Stimulated activated CD4-positive, alpha-beta T cell treated with anti-CD3 and anti-CD28 coated beads, Interleukin-2, amount 100 ng/mL, for 48 hours (primary cell): ENCODE measurements around the gene TMEM52.

Experiments used
- DNase-seq, 2 donors: peaks; one replicate each; pipeline ENCODE4 v3.0.0-alpha.2; 2020

Gene TMEM52

GRCh38 chr1:1914101-1914970 is 4.7 kb downstream of the TMEM52 start:
- no peak for DNase-seq

- DNase-seq, result no peak
These were observed 7.6 kb downstream of the TMEM52 start for GRCh38 chr1:1911350-1912041.

DNA sequence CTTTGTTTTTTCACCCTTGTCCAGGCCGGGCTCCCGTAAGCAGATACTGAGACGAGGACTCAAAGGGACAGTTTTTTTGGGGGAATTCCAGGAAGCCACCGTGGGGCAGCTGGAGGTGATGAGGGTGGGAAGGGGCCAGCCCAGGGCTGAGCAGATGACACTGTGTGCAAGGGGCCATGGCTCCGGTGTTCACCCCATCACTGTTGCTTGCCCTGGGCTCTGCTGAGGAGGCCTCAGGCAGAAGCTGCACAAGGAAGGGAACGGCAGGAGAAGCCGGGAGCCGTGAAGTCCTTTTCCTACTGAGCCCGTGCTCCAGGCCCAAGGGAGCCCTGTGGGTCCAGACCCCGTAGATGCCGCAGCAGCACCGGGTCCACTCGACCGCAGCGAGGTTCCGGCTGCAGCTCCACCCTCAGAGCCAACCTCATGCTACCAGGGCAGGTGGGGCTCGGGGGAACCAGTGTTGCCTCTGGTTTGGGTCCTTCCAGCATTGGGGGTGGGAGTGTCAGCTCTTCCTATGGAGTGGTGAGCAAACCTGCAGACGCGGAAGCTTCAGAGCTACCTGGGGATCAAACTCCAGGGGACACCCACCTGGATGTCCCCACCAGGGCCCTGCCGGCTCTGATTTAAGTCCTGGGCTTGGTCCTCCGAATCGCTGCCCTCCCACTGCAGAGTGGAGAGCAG is 8.3 kb downstream of the TMEM52 start:
- DNase-seq, result no peak

DNA sequence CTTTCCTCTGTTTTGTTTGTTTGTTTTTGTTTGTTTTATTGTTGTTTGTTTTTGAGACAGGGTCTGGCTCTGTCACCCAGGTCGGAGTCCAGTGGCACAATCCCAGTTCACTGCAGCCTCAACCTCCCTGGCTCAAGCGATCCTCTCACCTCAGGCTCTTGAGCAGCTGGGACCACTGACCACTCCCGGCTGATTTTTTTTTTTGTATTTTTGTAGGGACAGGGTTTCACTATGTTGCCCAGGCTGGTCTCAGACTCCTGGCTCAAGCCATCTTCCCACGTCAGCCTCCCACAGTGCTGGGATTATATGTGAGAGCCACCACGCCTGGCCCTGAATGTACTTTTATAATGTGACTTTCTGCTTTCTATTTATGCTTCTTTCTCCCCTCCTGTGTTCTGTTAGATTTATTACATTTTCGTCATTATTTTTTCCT is 9.0 kb downstream of the TMEM52 start:
- no peak for DNase-seq

DNA sequence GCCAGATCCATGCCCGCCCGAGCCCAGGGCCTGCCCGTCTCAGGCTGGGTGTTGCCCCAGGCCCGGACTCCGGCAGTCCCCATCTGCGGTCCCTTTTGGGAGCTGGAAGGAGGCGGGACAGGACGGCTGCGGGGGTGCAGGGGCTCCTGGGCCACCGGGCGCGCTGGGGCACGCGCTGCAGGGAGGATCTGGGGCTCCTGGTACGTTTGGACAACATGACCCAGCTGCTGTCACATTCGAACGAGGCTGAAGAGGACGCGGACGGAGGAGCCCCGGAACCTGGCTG is 10.6 kb downstream of the TMEM52 start:
- DNase-seq, result peak in 1 of 2 donors; percentile 37

- DNase-seq, result no peak
These were observed 11.9 kb downstream of the TMEM52 start for GRCh38 chr1:1907098-1907736.

DNA sequence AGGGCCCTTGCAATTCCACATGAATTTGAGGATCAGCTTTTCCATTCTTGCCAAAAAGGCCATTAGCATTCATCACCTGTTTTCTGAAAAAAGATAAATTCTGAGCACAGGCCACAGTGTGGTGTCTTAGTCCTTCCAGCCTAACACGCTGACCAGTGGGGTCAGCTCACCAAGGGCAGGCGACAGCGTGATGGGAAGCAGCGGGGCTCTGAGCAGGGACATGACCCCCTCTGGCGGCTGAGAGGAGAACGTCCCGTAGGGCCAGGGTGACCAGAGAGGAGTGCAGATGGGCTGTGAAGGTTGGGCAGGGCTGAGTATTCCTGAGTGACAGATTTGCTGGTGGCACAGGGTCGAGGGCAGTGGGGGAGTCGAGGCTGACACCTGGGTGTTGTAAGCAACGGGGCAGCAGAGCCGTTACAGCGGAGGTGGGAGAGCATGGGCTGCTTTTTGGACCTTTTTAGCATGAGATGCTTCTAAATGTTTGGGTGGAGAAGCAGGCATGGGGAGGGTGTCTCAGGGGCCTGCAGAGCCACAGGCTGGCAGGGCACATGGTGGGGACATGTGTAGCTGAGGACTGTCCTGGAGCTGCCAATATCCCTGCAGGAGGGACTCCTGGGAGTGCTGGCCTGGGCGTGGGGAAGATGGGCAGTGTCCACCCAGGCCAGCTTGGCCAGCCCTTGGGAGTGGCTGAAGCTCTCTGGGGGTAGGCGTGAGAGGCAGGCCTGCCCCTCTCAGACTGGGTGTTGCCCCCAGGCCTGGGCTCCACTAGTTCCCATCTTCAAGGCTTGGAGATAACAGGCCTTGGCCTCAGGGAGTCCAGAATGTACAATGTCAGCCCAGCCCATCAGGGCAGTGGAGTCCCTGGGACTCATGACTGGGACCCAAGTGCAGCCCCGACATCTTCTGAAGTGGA is 12.6 kb downstream of the TMEM52 start:
- peak; percentile 57 to 72 for DNase-seq

GRCh38 chr1:1903224-1903623 is 15.9 kb downstream of the TMEM52 start:
- no peak for DNase-seq

DNA sequence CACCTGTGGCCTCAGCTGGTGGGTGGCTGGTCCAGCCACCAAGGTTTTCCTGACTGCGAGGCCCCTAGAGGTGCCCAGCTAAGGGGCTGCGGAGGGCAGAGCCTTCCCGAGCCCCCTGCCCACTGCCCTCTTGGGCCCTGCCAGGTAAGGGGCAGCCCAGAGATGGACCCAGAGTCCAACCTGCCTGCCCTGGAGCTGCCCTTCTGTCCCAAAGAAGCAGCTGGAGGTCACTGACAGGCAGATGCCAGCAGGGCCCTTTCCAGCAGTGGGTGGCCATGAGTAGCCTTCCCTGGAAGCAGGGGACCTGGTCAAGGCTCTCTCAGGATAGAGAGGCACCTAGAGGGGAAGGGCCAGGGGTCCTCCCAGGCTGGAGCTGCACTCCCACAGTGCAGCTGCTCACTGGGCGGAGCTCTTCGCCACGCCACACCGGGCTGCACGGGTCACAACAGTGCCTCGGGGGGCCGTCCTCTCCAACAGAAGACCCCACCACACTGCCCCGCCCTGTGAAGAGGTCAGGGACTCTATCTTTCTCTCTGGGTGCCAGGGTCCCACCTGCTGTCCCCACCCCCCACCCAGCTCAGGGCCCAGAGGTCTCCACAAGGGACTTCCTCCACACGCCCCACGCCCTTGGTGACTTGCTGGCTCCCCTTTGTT is 17.3 kb downstream of the TMEM52 start:
- DNase-seq, result no peak

DNA sequence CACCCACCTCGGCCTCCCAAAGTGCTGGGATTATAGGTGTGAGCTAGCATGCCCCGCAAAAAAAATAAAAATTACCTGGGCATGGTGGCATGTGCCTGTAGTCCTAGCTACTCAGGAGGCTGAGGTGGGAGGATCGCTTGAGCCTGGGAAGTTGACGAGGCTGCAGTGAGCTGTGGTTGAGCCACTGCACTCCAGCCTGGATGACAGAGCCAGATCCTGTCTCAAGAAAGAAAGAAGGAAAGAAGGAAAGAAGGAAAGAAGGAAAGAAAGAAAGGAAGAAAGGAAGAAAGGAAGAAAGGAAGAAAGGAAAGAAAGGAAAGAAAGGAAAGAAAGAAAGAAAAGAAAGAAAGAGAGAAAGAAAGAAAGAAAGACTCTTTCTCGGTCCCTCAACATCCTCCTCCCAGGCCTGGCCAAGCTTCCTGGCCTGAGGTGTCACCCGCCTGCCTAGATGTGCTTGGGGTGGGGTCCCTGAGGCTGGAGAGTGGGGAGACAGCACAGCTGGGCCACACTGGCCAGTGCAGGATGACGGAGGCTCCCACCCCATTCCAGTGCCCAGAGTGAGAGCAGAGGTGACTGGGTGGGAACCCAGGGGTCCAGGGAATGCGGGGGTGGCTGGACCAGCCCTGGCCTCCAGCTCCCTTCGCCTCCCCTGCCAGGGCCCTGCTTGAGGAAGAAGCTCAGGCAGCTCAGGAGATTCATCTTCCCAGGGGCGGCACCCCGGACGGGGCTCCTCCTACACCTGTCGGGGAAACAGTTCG is 18.0 kb downstream of the TMEM52 start:
- no peak for DNase-seq

- no peak for DNase-seq
These were observed 19.1 kb downstream of the TMEM52 start for GRCh38 chr1:1899967-1900327.

GRCh38 chr1:1899266-1899966 is 19.7 kb downstream of the TMEM52 start:
- DNase-seq, result no peak

- no peak for DNase-seq
These were observed 20.7 kb downstream of the TMEM52 start for GRCh38 chr1:1898246-1898933.

DNA sequence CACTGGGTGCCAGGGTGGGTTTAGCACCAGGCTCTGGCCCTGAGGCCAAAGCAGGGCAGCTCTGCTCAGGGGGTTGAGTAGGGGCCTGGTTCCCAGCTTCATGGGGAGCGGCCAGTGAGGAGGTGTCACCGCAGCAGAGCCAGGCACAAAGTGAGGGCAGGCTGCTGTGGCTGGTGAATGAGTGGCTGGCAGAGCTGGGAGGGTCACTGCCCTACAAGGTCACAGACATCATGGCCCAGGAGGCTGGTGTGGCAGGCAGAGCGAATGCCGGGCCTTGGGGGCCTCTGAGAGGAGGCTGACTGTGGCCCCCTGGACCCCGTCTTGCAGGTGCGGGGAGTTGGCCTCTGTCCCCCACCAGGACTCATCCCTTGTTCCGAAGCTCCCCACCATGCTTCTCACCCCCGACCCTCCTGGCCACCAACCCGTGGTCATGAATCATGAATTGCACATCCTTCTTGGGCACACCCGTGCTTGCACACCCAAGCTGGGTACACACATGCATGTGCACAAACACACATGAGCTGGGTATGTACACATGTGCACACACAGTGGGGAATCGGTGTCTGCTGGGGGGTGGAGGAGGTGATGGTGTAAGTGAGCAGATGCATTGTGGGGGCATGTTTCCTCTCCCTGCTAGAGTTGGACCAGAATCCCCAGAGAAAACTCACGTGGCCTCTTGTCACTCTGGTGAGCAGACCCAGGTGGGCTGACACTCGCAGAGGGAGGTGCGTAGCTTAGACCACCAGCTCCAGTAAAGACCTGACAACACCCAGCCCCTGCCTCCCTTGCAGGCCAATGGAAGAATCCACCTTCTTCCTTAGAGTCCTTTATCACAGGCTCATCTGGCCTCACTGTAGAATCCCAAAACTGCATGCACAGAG is 23.4 kb downstream of the TMEM52 start:
- DNase-seq, result no peak

GRCh38 chr1:1895060-1895418 is 24.0 kb downstream of the TMEM52 start:
- DNase-seq, result no peak

DNA sequence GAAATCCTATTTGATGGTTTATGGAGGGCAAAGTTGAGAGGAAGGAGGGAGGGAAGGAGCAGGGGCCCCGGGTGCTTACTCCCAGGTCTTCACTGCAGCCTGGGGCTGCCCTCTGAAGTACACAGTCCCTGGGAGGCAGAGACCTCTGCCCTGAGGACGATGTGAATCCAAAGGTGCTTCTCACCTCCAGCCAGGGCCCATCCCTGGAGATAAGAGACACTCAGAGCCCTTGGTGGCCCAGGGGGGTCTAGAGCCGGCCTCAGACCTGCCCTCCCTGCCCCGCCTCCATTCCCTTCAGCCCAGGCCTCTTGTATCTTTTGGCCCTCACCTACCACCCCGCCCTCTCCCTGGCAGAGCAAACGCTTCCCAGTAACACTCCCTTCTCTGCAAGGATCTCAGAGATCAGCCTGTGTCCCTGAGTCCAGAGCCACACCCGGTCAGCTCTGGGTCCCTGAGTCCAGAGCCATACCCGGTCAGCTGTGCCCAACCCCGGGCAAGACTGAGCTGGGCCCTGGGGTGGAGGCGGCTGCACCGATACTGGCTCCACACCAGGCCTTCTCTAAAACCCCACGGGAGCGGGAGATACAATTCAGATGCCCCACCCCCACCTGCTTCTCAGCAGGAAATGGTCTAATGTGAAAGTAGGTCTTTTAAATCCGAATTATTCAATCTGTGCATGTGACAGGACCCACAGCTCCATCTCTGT is 24.6 kb downstream of the TMEM52 start:
- DNase-seq, result no peak

- DNase-seq, result no peak
These were observed 25.1 kb downstream of the TMEM52 start for GRCh38 chr1:1893997-1894353.

DNA sequence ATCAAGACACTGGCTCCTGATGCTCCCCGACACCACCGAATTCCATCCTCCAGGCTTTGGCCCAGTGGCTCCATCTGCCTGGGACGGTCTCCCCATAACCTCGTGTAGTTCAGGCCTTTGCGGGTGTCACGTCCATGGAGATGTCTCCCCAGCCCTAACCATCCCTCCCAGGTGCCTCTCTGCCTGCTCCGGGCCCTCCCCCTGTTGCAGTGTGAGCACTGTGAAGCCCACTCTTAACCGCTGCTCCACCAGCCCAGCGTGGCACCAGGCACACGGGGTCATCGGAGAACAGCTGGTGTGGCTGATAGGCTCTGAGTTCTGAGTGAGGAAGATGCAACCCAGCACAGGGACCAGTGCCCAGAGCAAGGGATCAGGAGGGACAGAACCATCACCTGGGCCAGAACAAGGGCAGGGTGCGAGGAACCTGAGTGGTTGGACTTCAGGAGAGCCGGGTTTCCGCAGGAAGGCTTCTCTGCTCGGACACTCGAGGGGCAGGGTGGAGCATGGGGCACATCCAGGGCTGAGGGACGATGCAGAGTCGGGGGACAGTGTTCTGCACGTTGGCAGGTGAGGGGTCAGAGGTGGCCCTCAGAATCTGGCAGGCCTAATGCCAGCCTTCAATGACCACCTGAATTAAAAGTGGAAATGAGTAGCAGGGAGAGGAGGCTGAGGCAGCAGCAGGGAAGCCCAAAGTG is 25.6 kb downstream of the TMEM52 start:
- DNase-seq, result no peak
